ENCODE measurements around the gene RPA1. TPM values are rescaled to one million over a fixed set of nuclear protein-coding genes. Genes with fewer than 3 reads are reported as not detected.

The RPA1 gene
- total and polyA plus RNA-seq, 4 donors, result 9.2 to 29.5 (median 11.9) TPM

GRCh38 chr17:1947743-1948516, 118.1 kb downstream of the RPA1 start:
- no peaks in the 10 kb centered on the region for H3K9me3 ChIP-seq (ENCODE audit: control insufficient read depth in 4 of 4, low read length in 3 of 4)
- DNase-seq (ENCODE audit: low spot score), result peak; percentile 59
- no peak overlapping the region for H3K9ac ChIP-seq (ENCODE audit: low read depth in 1 of 2, low read length in 2 of 2)
- TF ChIP-seq EGR1 (IDR thresholded peaks at IDR 0.05; ENCODE audit: low read depth in 2 of 2), result no peak
- TF ChIP-seq NR2F2 (IDR thresholded peaks at IDR 0.05), result no peak
- TF ChIP-seq MAX (IDR thresholded peaks at IDR 0.05), result no peak
- TF ChIP-seq RXRA (IDR thresholded peaks at IDR 0.05), result no peak
- TF ChIP-seq HNF4A (conservative IDR thresholded peaks at IDR 0.05), result no peak
- no peak for TF ChIP-seq RAD21 (IDR thresholded peaks at IDR 0.05)
- no peak for TF ChIP-seq TAF1 (conservative IDR thresholded peaks at IDR 0.05)
- no peak for TF ChIP-seq FOXA2 (IDR thresholded peaks at IDR 0.05)
- no peak for TF ChIP-seq SP1 (IDR thresholded peaks at IDR 0.05)
- no peak for TF ChIP-seq ZBTB33 (IDR thresholded peaks at IDR 0.05)
- TF ChIP-seq HNF4G (IDR thresholded peaks at IDR 0.05), result no peak
- TF ChIP-seq ATF3 (IDR thresholded peaks at IDR 0.05), result no peak
- no peak for TF ChIP-seq CTCF (IDR thresholded peaks at IDR 0.05; ENCODE audit: low read depth, low read length, missing input control)
- no peak for TF ChIP-seq REST (IDR thresholded peaks at IDR 0.05)
- no peak for TF ChIP-seq YY1 (IDR thresholded peaks at IDR 0.05)
- TF ChIP-seq FOXA1 (IDR thresholded peaks at IDR 0.05), result no peak
- no peak for TF ChIP-seq GABPA (IDR thresholded peaks at IDR 0.05 in 1 of 2, conservative IDR thresholded peaks at IDR 0.05 in 1 of 2)
- no peaks in the 10 kb centered on the region for H3K36me3 ChIP-seq (ENCODE audit: control insufficient read depth in 4 of 4, insufficient read depth in 3 of 4, low read depth in 1 of 4, low read length in 3 of 4)
- peak overlapping the region in 1 of 2 donors; percentile 7 for H3K27ac ChIP-seq (ENCODE audit: low read depth in 1 of 2, low read length in 2 of 2)
- H3K4me1 ChIP-seq (ENCODE audit: control insufficient read depth in 4 of 4, insufficient read depth in 4 of 4, low read length in 3 of 4), result peaks cover 0 to 35% (median 20%) of the 10 kb centered on the region in 4 donors
- no peaks in the 10 kb centered on the region for H3K27me3 ChIP-seq (ENCODE audit: control insufficient read depth in 4 of 4, insufficient read depth in 4 of 4, low read length in 3 of 4)
- H3K4me3 ChIP-seq (ENCODE audit: low read depth in 1 of 3, low read length in 3 of 3), result no peak overlapping the region
- WGBS, result 84% methylated on average over 22 of the region's 22 CpGs
